H1 (cell line): ENCODE results near the gene APOL4. TPM values are rescaled to one million over a fixed set of nuclear protein-coding genes. Genes with fewer than 3 reads are reported as not detected.

Source experiments
- RAD21 ChIP-seq, 2 experiments: IDR thresholded peaks in 1 of 2; conservative IDR thresholded peaks in 1 of 2; 2 replicates each; pipeline ENCODE4 v1.6.1; 2011; ENCODE audit warnings: low read depth in 2 of 2, low read length in 2 of 2, improper control_type of control experiment in 1 of 2, inconsistent platforms in 1 of 2, mild to moderate bottlenecking in 1 of 2, moderate library complexity in 1 of 2
- polyA plus RNA-seq, 7 experiments: library from polyadenylated mRNA; depleted of rRNA in 3 of 7; stranded (reverse) in 5 of 7; unstranded in 2 of 7; fragments of >200 nt in 5 of 7; fragments of 200-250 nt in 2 of 7; gene quantifications; 1 replicate in 5 of 7; 2 replicates in 1 of 7; 4 replicates in 1 of 7; pipeline versions ENCODE4 v1.2.1 to v1.2.3, GENCODE V29; 2011 to 2013; ENCODE audit warnings: missing spikeins in 2 of 7, mixed read lengths in 2 of 7
- total RNA-seq: library from RNA; stranded (reverse); fragmentation: NEBNext Ultra II Directional; extraction: Animal tissue kit (Norgen Biotek cat#: 25700); gene quantifications from 2 replicates; pipeline ENCODE4 v1.2.1, GENCODE V29; 2021

Gene APOL4
- total and polyA plus RNA-seq, 2 of the 8 experiments (the other 6 are each of a cell fraction or from before 2014, with no cell fraction given): 0.02 TPM; not detected in 1

GRCh38 chr22:36221799-36222751 lies 20.5 kb upstream of the APOL4 start (continued):
- peak; percentile 72 to 76 for TF ChIP-seq RAD21 (IDR thresholded peaks at IDR 0.05 in 1 of 2, conservative IDR thresholded peaks at IDR 0.05 in 1 of 2; ENCODE audit: low read depth in 2 of 2, low read length in 2 of 2)
